Natural killer cell (primary cell): ENCODE measurements around the gene PREPL. TPM values are rescaled to one million over a fixed set of nuclear protein-coding genes. Genes with fewer than 3 reads are reported as not detected.

Source experiments
- ATAC-seq, 3 donors: fragments of 150-1000 bp in 2 of 3; fragments of 200-7000 bp in 1 of 3; cut with Tn5 transposase; 1 replicate in 1 of 3; 2 replicates in 2 of 3; pipeline ENCODE4 v1.10.0; 2021; ENCODE audit warnings: mild to moderate bottlenecking in 2 of 3, moderate library complexity in 2 of 3
- DNase-seq, 2 donors: peaks; one replicate each; pipeline versions ENCODE4 v3.0.0 to v3.0.0-alpha.2; 2013 to 2021; ENCODE audit warnings: mixed read lengths in 1 of 2
- H3K27ac ChIP-seq: one replicate; pipeline ENCODE4 v1.5.1; 2013; ENCODE audit warnings: mild to moderate bottlenecking, low read length
- H3K27me3 ChIP-seq: one replicate; pipeline ENCODE4 v1.6.1; 2013; ENCODE audit warnings: low read length; ENCODE audit not compliant: control insufficient read depth, insufficient read depth
- H3K36me3 ChIP-seq: one replicate; pipeline ENCODE4 v1.6.1; 2013; ENCODE audit warnings: low read length; ENCODE audit not compliant: control insufficient read depth, insufficient read depth
- H3K4me1 ChIP-seq: one replicate; pipeline ENCODE4 v1.6.1; 2013; ENCODE audit warnings: low read length; ENCODE audit not compliant: control insufficient read depth, insufficient read depth
- H3K4me3 ChIP-seq: one replicate; pipeline ENCODE4 v1.5.1; 2013; ENCODE audit warnings: low read length
- H3K9me3 ChIP-seq: one replicate; pipeline ENCODE4 v1.6.1; 2013; ENCODE audit warnings: low read length; ENCODE audit not compliant: control insufficient read depth, insufficient read depth
- H3K27ac Mint-ChIP-seq, 2 donors: one replicate each; pipeline ENCODE4 v1.8.0; 2022; ENCODE audit warnings: mild to moderate bottlenecking in 2 of 2, mixed read lengths in 2 of 2, moderate library complexity in 1 of 2
- H3K27me3 Mint-ChIP-seq, 2 donors: one replicate each; pipeline ENCODE4 v1.8.0; 2022; ENCODE audit warnings: low read depth in 2 of 2, mixed read lengths in 2 of 2
- H3K36me3 Mint-ChIP-seq: one replicate; pipeline ENCODE4 v1.8.0; 2022; ENCODE audit warnings: mixed read lengths
- H3K4me1 Mint-ChIP-seq, 2 donors: one replicate each; pipeline ENCODE4 v1.8.0; 2022; ENCODE audit warnings: mixed read lengths in 2 of 2
- H3K4me3 Mint-ChIP-seq: one replicate; pipeline ENCODE4 v1.8.0; 2022; ENCODE audit warnings: mild to moderate bottlenecking, moderate library complexity, mixed read lengths
- H3K9me3 Mint-ChIP-seq, 2 donors: one replicate each; pipeline ENCODE4 v1.8.0; 2022; ENCODE audit warnings: mixed read lengths in 2 of 2
- WGBS: methylation state at CpG from one replicate; pipeline ENCODE4 v1.1.7; 2013; ENCODE audit warnings: missing lambda C conversion rate; ENCODE audit not compliant: insufficient coverage; 5-methylcytosine and 5-hydroxymethylcytosine counted together
- intact Hi-C: fragments of 100-400 bp; cut with micrococcal nuclease; formaldehyde crosslinking; loops from one replicate; pipeline ENCODE4 v1.14.2; 2022
- total RNA-seq, 4 donors: library from RNA; stranded (reverse); fragments of 120-200 nt in 1 of 4; gene quantifications; one replicate each; pipeline versions ENCODE4 v1.2.3 to v1.2.4, GENCODE V29; 2013 to 2022
- TF ChIP-seq, protein P1 (sequence below): fragments of 200-600 bp; IDR thresholded peaks from one replicate; pipeline ENCODE4 v1.8.0; 2022; ENCODE audit warnings: antibody characterized with exemption

The PREPL gene
- total RNA-seq, 3 donors from 2014 or later (not counting 1 experiment from before 2014, with no cell fraction given) = 17.2 to 23.2 (median 18.4) TPM

GRCh38 chr2:44267796-44268648, 93.3 kb downstream of the PREPL start:
- Histone ChIP-seq H3K36me3 (no peaks in the 10 kb centered on the region), H3K4me3 (no peak overlapping the region), H3K9me3 (no peaks in the 10 kb centered on the region), H3K4me1 (no peaks in the 10 kb centered on the region), H3K27me3 (no peaks in the 10 kb centered on the region), H3K27ac (no peak overlapping the region)
- 94% methylated on average over 7 of the region's 7 CpGs for WGBS
- intact Hi-C loops = no loop called here
- TF ChIP-seq, protein P1, sequence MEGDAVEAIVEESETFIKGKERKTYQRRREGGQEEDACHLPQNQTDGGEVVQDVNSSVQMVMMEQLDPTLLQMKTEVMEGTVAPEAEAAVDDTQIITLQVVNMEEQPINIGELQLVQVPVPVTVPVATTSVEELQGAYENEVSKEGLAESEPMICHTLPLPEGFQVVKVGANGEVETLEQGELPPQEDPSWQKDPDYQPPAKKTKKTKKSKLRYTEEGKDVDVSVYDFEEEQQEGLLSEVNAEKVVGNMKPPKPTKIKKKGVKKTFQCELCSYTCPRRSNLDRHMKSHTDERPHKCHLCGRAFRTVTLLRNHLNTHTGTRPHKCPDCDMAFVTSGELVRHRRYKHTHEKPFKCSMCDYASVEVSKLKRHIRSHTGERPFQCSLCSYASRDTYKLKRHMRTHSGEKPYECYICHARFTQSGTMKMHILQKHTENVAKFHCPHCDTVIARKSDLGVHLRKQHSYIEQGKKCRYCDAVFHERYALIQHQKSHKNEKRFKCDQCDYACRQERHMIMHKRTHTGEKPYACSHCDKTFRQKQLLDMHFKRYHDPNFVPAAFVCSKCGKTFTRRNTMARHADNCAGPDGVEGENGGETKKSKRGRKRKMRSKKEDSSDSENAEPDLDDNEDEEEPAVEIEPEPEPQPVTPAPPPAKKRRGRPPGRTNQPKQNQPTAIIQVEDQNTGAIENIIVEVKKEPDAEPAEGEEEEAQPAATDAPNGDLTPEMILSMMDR = no peak
- DNase-seq (no peak), ATAC-seq (no peak)
- H3K27me3 Mint-ChIP-seq = peaks cover 5 to 8% of the 10 kb centered on the region in 2 donors
- peaks cover 9 to 10% of the 10 kb centered on the region in 2 donors for H3K4me1 Mint-ChIP-seq
- H3K4me3 Mint-ChIP-seq = no peak overlapping the region
- no peaks in the 10 kb centered on the region for H3K36me3 Mint-ChIP-seq
- no peak overlapping the region for H3K27ac Mint-ChIP-seq
- H3K9me3 Mint-ChIP-seq = no peaks in the 10 kb centered on the region

Other genes starting within 250 kb of the PREPL start
- 100 to 1,000 TPM in 1 of 3 donors, 10 to 100 TPM in 2; 79.9 to 102 (median 98.8) TPM for gene PPM1B, start 192.6 kb downstream of the PREPL start, total RNA-seq
- gene SLC3A1, start 86.0 kb downstream of the PREPL start, total RNA-seq = under 1 TPM; 0.63 to 0.93 (median 0.82) TPM
- 10 to 100 TPM; 18.1 to 25.0 (median 20.6) TPM for gene CAMKMT, start 453 bp upstream of the PREPL start, total RNA-seq